A673 (cell line): ENCODE measurements around the gene SENP5. TPM values are rescaled to one million over a fixed set of nuclear protein-coding genes. Genes with fewer than 3 reads are reported as not detected.
"Not testable (repeated sequence)": the region's sequence is repeated elsewhere in the genome, so short reads cannot be mapped to it uniquely, and the experiment has no call there.

Experiments used
- BruUV-seq: library from RNA; stranded (reverse); fragments of 400-500 nt; replicated peaks from 2 replicates; lab custom pipeline; 2021; lab: Mats Ljungman, UMichigan
- CTCF ChIA-PET: fragments of 300-600 bp; sonication (Branson Sonifier 250); formaldehyde crosslinking; loops from one replicate; lab custom pipeline; 2022; ENCODE audit warnings: antibody characterized with exemption; lab: Charles Lee
- POLR2A ChIA-PET: fragments of 300-600 bp; sonication (Branson Sonifier 250); formaldehyde crosslinking; loops from one replicate; lab custom pipeline; 2022; ENCODE audit warnings: antibody characterized with exemption; ENCODE audit not compliant: low non-redundant PET; lab: Charles Lee
- DNase-seq: peaks from one replicate; pipeline ENCODE4 v3.0.0-alpha.2; 2015; ENCODE audit warnings: low spot score
- H3K27ac ChIP-seq: fragments of 200-600 bp; sonication (generic); 2 replicates; pipeline ENCODE4 v1.5.1; 2016; ENCODE audit warnings: mixed run types, low read depth, mild to moderate bottlenecking, mixed read lengths, antibody characterized with exemption, low read length; ENCODE audit not compliant: poor library complexity, severe bottlenecking
- H3K27me3 ChIP-seq: fragments of 200-600 bp; sonication (generic); replicated peaks from 2 replicates; pipeline ENCODE4 v1.6.1; 2017; ENCODE audit warnings: mixed run types, low read depth, mild to moderate bottlenecking, mixed read lengths, antibody characterized with exemption, low read length; ENCODE audit not compliant: insufficient read depth, poor library complexity
- H3K36me3 ChIP-seq: fragments of 200-600 bp; sonication (generic); 2 replicates; pipeline ENCODE4 v1.6.1; 2016; ENCODE audit warnings: mixed run types, mild to moderate bottlenecking, mixed read lengths, antibody characterized with exemption, low read length; ENCODE audit not compliant: insufficient read depth, poor library complexity, severe bottlenecking
- H3K4me1 ChIP-seq: fragments of 200-600 bp; sonication (generic); 2 replicates; pipeline ENCODE4 v1.6.1; 2017; ENCODE audit warnings: mixed run types, mild to moderate bottlenecking, mixed read lengths, antibody characterized with exemption, low read length; ENCODE audit not compliant: insufficient read depth, poor library complexity, severe bottlenecking
- H3K4me3 ChIP-seq: fragments of 200-600 bp; sonication (generic); 2 replicates; pipeline ENCODE4 v1.5.1; 2016; ENCODE audit warnings: low read depth, mixed run types, mild to moderate bottlenecking, mixed read lengths, low read length; ENCODE audit not compliant: poor library complexity, severe bottlenecking
- H3K9me3 ChIP-seq: fragments of 200-600 bp; sonication (generic); 2 replicates; pipeline ENCODE4 v1.6.1; 2016; ENCODE audit warnings: mixed run types, low read depth, mild to moderate bottlenecking, mixed read lengths, antibody characterized with exemption, low read length; ENCODE audit not compliant: poor library complexity, severe bottlenecking
- CTCF ChIP-seq: fragments of 300-800, 200-600 bp; sonication (generic); conservative IDR thresholded peaks from 2 replicates; pipeline ENCODE4 v1.5.1; 2017; ENCODE audit warnings: low read depth, mild to moderate bottlenecking, antibody characterized with exemption, low read length, moderate library complexity, mixed read lengths
- EZH2 ChIP-seq: fragments of 200-600 bp; sonication (generic); IDR thresholded peaks from 2 replicates; pipeline ENCODE4 v1.6.1; 2017; ENCODE audit warnings: borderline replicate concordance, low read depth, mild to moderate bottlenecking, mixed read lengths, antibody characterized with exemption, low read length; ENCODE audit not compliant: poor library complexity, severe bottlenecking
- intact Hi-C: fragments of 100-400 bp; cut with micrococcal nuclease; formaldehyde crosslinking; loops from one replicate; pipeline ENCODE4 v1.10.0; 2022; ENCODE audit not compliant: unreplicated experiment
- total RNA-seq: library from RNA; stranded (reverse); gene quantifications from 2 replicates; pipeline ENCODE4 v1.2.3, GENCODE V29; 2021

Gene SENP5
- total RNA-seq, 1 experiment from 2014 or later, result 42.2 TPM

- BruUV-seq, result no TSS peak
- Histone ChIP-seq H3K4me1 (peaks cover 12% of the 10 kb centered on the region), H3K4me3 (peak within 1 kb of the TSS; percentile 95), H3K27ac (peak within 1 kb of the TSS; percentile 97), H3K9me3 (no peaks in the 10 kb centered on the region), H3K27me3 (no peaks in the 10 kb centered on the region), H3K36me3 (peaks cover 22% of the 10 kb centered on the region)
- TF ChIP-seq EZH2 (no peak), CTCF (peak; percentile 81)
- peak; percentile 99 for DNase-seq
- intact Hi-C loops, result loop anchor here (10.0 kb wide), 2 partner anchors 228 to 338 kb away; partner anchors contain the start of genes CEP19 and PIGX
- ChIA-PET CTCF (interaction anchor here (0.5 to 1.3 kb wide), 3 partner anchors 75 to 234 kb away, joined by 3 to 8 read pairs (median 3); partner anchors contain the start of gene SENP5), POLR2A (interaction anchor here (0.6 kb wide), 1 partner anchor 420 kb away, joined by 4 read pairs; no protein-coding TSS in a partner anchor)
These were observed 74.7 kb downstream of the SENP5 start, which contains the start of gene NCBP2 for GRCh38 chr3:196942226-196942914. NCBP2 (minus strand) TSS chr3:196942528; CDS start chr3:196942503, 25 bp downstream.

- Histone ChIP-seq H3K27me3 (no peaks in the 10 kb centered on the region), H3K9me3 (no peaks in the 10 kb centered on the region), H3K4me3 (peak overlapping the region; percentile 95), H3K4me1 (peaks cover 12% of the 10 kb centered on the region), H3K36me3 (peaks cover 17% of the 10 kb centered on the region), H3K27ac (peak overlapping the region; percentile 97)
- ChIA-PET CTCF (interaction anchor here (0.5 kb wide), 2 partner anchors 232 to 362 kb away, joined by 3 to 6 read pairs; no protein-coding TSS in a partner anchor), POLR2A (interaction anchor here (0.6 kb wide), 1 partner anchor 421 kb away, joined by 4 read pairs; no protein-coding TSS in a partner anchor)
- BruUV-seq, result TSS peak; percentile 76
- intact Hi-C loops, result loop anchor here (10.0 kb wide), 2 partner anchors 228 to 338 kb away; partner anchors contain the start of genes CEP19 and PIGX
- TF ChIP-seq EZH2, result no peak
- no peak for TF ChIP-seq CTCF
- DNase-seq, result peak; percentile 17
These were observed 75.2 kb downstream of the SENP5 start for GRCh38 chr3:196942915-196943277.

- CTCF ChIA-PET, POLR2A ChIA-PET: not testable (repeated sequence)
These were observed 76.5 kb downstream of the SENP5 start for GRCh38 chr3:196944037-196944790.

More at GRCh38 chr3:196944037-196944790, 76.5 kb downstream of the SENP5 start:
- H3K4me3 ChIP-seq, result peak overlapping the region; percentile 95
- not testable (repeated sequence) for DNase-seq, H3K27ac ChIP-seq, H3K36me3 ChIP-seq, BruUV-seq, H3K27me3 ChIP-seq, H3K9me3 ChIP-seq
- intact Hi-C loops, result loop anchor here (10.0 kb wide), 2 partner anchors 229 to 339 kb away; partner anchors contain the start of genes CEP19 and PIGX
- H3K4me1 ChIP-seq, result peaks cover 12% of the 10 kb centered on the region
